Upper lobe of left lung (tissue), 6 donors: ENCODE measurements around the gene ZACN. TPM values are rescaled to one million over a fixed set of nuclear protein-coding genes. Genes with fewer than 3 reads are reported as not detected.
A peak's percentile ranks its signal among the peaks of the same experiment; 100 is the strongest.

Source experiments
- ATAC-seq, 2 donors: fragments of 200-7000 bp; cut with Tn5 transposase; one replicate each; pipeline ENCODE4 v1.9.1; 2022; ENCODE audit warnings: mild to moderate bottlenecking in 2 of 2, moderate library complexity in 2 of 2; ENCODE audit not compliant: low FRiP score in 2 of 2
- DNase-seq, 2 donors: peaks; one replicate each; pipeline ENCODE4 v3.0.0-alpha.2; 2019 to 2020
- H3K27ac ChIP-seq, 4 donors: fragments of 200-600 bp; sonication (generic); one replicate each; pipeline ENCODE4 v1.5.1; 2016 to 2019
- H3K27me3 ChIP-seq, 4 donors: fragments of 200-600 bp; sonication (generic); one replicate each; pipeline ENCODE4 v1.5.1; 2017 to 2019
- H3K36me3 ChIP-seq, 4 donors: fragments of 200-600 bp; sonication (generic); one replicate each; pipeline ENCODE4 v1.5.1; 2016 to 2019
- H3K4me1 ChIP-seq, 4 donors: fragments of 200-600 bp; sonication (generic); one replicate each; pipeline ENCODE4 v1.5.1; 2018 to 2019
- H3K4me3 ChIP-seq, 4 donors: fragments of 200-600 bp; sonication (generic); one replicate each; pipeline ENCODE4 v1.5.1; 2017 to 2019; ENCODE audit warnings: mild to moderate bottlenecking in 2 of 4, moderate library complexity in 1 of 4
- H3K9me3 ChIP-seq, 4 donors: fragments of 200-600 bp; sonication (generic); one replicate each; pipeline ENCODE4 v1.5.1; 2018 to 2019
- EP300 ChIP-seq, 4 donors: sonication (generic); formaldehyde crosslinking; IDR thresholded peaks; one replicate each; pipeline ENCODE4 v1.5.1; 2017; ENCODE audit warnings: antibody characterized with exemption in 4 of 4, control low read depth in 2 of 4
- POLR2A ChIP-seq, 4 donors: fragments of 450-650 bp; IDR thresholded peaks; one replicate each; pipeline ENCODE4 v1.5.1; 2016 to 2017; ENCODE audit warnings: antibody characterized with exemption in 4 of 4, mild to moderate bottlenecking in 2 of 4
- POLR2AphosphoS5 ChIP-seq, 2 donors: sonication (generic); formaldehyde crosslinking; IDR thresholded peaks; one replicate each; pipeline ENCODE4 v1.5.1; 2017; ENCODE audit warnings: antibody characterized with exemption in 2 of 2
- WGBS, 2 donors: methylation state at CpG; one replicate each; pipeline ENCODE4 v1.1.5; 2017 to 2018; 5-methylcytosine and 5-hydroxymethylcytosine counted together
- small RNA-seq, 4 donors: library from RNA; depleted of rRNA; stranded (forward); fragments of <200 nt; gene quantifications; one replicate each; pipeline ENCODE3, GENCODE V24; 2016
- total RNA-seq, 6 donors: library from RNA; depleted of rRNA in 4 of 6; stranded (reverse); fragments of >200 nt in 4 of 6; gene quantifications; one replicate each; pipeline versions ENCODE4 v1.1.0 to v1.2.1, GENCODE V29; 2016 to 2021
- TF ChIP-seq, protein P1 (sequence below), 6 experiments: fragments of 450-650 bp in 4 of 6; fragments of 200-600 bp in 2 of 6; sonication (generic) in 2 of 6; IDR thresholded peaks; one replicate each; pipeline ENCODE4 v1.5.1; 2016 to 2019; ENCODE audit warnings: antibody characterized with exemption in 6 of 6
- donor health status: DM: no; HTN: no; CAD: no; lungs with moderate emphysema.
- donor health status: DM: no; HTN: yes; CAD: no; lungs with severe emphysema.

The ZACN gene
- total RNA-seq, 6 donors from 2014 or later: not detected

- no peak for DNase-seq
- H3K27ac ChIP-seq: no peak overlapping the region
- WGBS, 2 donors: 75 to 85% methylated on average over 21 of the region's 21 CpGs
Measured at GRCh38 chr17:76131051-76131691, 52.2 kb downstream of the ZACN start.

GRCh38 chr17:76131692-76132573 lies 53.0 kb downstream of the ZACN start:
- no peaks in the 10 kb centered on the region for H3K9me3 ChIP-seq
- H3K36me3 ChIP-seq: no peaks in the 10 kb centered on the region
- no peaks in the 10 kb centered on the region for H3K27me3 ChIP-seq
- H3K4me3 ChIP-seq: peak overlapping the region in 3 of 4 donors; percentile 2 to 32 (median 24)
- H3K4me1 ChIP-seq: peaks cover 0 to 19% (median 2%) of the 10 kb centered on the region in 4 donors
- DNase-seq (no peak), ATAC-seq (no peak)
- no peak overlapping the region for H3K27ac ChIP-seq
- TF ChIP-seq, protein P1, sequence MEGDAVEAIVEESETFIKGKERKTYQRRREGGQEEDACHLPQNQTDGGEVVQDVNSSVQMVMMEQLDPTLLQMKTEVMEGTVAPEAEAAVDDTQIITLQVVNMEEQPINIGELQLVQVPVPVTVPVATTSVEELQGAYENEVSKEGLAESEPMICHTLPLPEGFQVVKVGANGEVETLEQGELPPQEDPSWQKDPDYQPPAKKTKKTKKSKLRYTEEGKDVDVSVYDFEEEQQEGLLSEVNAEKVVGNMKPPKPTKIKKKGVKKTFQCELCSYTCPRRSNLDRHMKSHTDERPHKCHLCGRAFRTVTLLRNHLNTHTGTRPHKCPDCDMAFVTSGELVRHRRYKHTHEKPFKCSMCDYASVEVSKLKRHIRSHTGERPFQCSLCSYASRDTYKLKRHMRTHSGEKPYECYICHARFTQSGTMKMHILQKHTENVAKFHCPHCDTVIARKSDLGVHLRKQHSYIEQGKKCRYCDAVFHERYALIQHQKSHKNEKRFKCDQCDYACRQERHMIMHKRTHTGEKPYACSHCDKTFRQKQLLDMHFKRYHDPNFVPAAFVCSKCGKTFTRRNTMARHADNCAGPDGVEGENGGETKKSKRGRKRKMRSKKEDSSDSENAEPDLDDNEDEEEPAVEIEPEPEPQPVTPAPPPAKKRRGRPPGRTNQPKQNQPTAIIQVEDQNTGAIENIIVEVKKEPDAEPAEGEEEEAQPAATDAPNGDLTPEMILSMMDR (IDR thresholded peaks at IDR 0.05): no peak
- TF ChIP-seq POLR2A (IDR thresholded peaks at IDR 0.05) (no peak), POLR2AphosphoS5 (IDR thresholded peaks at IDR 0.05) (no peak), EP300 (IDR thresholded peaks at IDR 0.05) (no peak)
- WGBS, 2 donors: 66 to 71% methylated on average over 10 to 21 of the region's 21 CpGs

More at GRCh38 chr17:76131051-76131691, 52.2 kb downstream of the ZACN start:
- Histone ChIP-seq H3K9me3 (no peaks in the 10 kb centered on the region), H3K4me3 (no peak overlapping the region), H3K27me3 (no peaks in the 10 kb centered on the region), H3K4me1 (peaks cover 0 to 19% (median 2%) of the 10 kb centered on the region in 4 donors), H3K36me3 (no peaks in the 10 kb centered on the region)
- TF ChIP-seq POLR2AphosphoS5 (IDR thresholded peaks at IDR 0.05) (no peak), EP300 (IDR thresholded peaks at IDR 0.05) (no peak), POLR2A (IDR thresholded peaks at IDR 0.05) (no peak)
- TF ChIP-seq, protein P1 (IDR thresholded peaks at IDR 0.05): no peak
- ATAC-seq: no peak

Small RNA genes lying within 50 kb of the gene (small RNA-seq; reads per million reads assigned to genes)
- 0 to 0.66 (median 0.12) reads per million in 4 donors for gene MIR6868

Other genes starting within 250 kb of the ZACN start
- gene UNC13D, start 234.8 kb upstream of the ZACN start, total RNA-seq: 100 to 1,000 TPM in 4 of 6 donors, 10 to 100 TPM in 2; 38.0 to 243 (median 123) TPM
- 100 to 1,000 TPM in 2 of 6 donors, 10 to 100 TPM in 4; 70.1 to 183 (median 87.8) TPM for gene WBP2, start 223.8 kb upstream of the ZACN start, total RNA-seq
- 10 to 100 TPM; 20.1 to 55.6 (median 33.3) TPM for gene TRIM47, start 200.6 kb upstream of the ZACN start, total RNA-seq
- gene TRIM65, start 182.2 kb upstream of the ZACN start, total RNA-seq: 10 to 100 TPM; 23.4 to 35.1 (median 28.2) TPM
- 100 to 1,000 TPM in 1 of 6 donors, 10 to 100 TPM in 5; 35.4 to 115 (median 77.0) TPM for gene MRPL38, start 174.3 kb upstream of the ZACN start, total RNA-seq
- gene FBF1, start 138.1 kb upstream of the ZACN start, total RNA-seq: 10 to 100 TPM in 4 of 6 donors, 1 to 10 TPM in 2; 9.3 to 66.0 (median 14.3) TPM
- gene ACOX1, start 100.0 kb upstream of the ZACN start, total RNA-seq: 10 to 100 TPM; 33.2 to 84.2 (median 57.4) TPM
- gene TEN1, start 99.9 kb upstream of the ZACN start, total RNA-seq: 10 to 100 TPM in 5 of 6 donors, not detected in 1; 13.6 to 29.3 (median 17.0) TPM
- gene CDK3, start 78.3 kb upstream of the ZACN start, total RNA-seq: 10 to 100 TPM in 1 of 6 donors, 1 to 10 TPM in 5; 3.0 to 15.7 (median 7.0) TPM
- gene EVPL, start 51.9 kb upstream of the ZACN start, total RNA-seq: 100 to 1,000 TPM in 1 of 6 donors, 10 to 100 TPM in 5; 47.5 to 142 (median 63.4) TPM
- gene SRP68, start 6.7 kb upstream of the ZACN start, total RNA-seq: 10 to 100 TPM; 41.8 to 68.2 (median 56.1) TPM
- under 1 TPM in 1 of 6 donors, not detected in 5; 0.61 TPM for gene GALR2, start 4.4 kb upstream of the ZACN start, total RNA-seq
- 100 to 1,000 TPM in 3 of 6 donors, 10 to 100 TPM in 3; 69.4 to 233 (median 103) TPM for gene EXOC7, start 24.6 kb downstream of the ZACN start, total RNA-seq
- gene FOXJ1, start 62.1 kb downstream of the ZACN start, total RNA-seq: 10 to 100 TPM in 5 of 6 donors, 1 to 10 TPM in 1; 3.3 to 86.6 (median 32.2) TPM
- gene RNF157, start 161.3 kb downstream of the ZACN start, total RNA-seq: 10 to 100 TPM in 1 of 6 donors, 1 to 10 TPM in 5; 1.1 to 14.7 (median 2.5) TPM
- 10 to 100 TPM in 5 of 6 donors, 1 to 10 TPM in 1; 8.4 to 74.9 (median 26.8) TPM for gene UBALD2, start 186.2 kb downstream of the ZACN start, total RNA-seq
- gene QRICH2, start 229.1 kb downstream of the ZACN start, total RNA-seq: 1 to 10 TPM; 1.7 to 9.4 (median 2.8) TPM